Right lung (tissue), 5 donors: Measurements from ENCODE around the gene USP7. TPM values are rescaled to one million over a fixed set of nuclear protein-coding genes. Genes with fewer than 3 reads are reported as not detected.

Source experiments
- DNase-seq, 2 donors: peaks; one replicate each; pipeline ENCODE4 v3.0.0-alpha.2; 2013
- polyA plus RNA-seq, 5 donors: library from polyadenylated mRNA; unstranded; fragments of 120-200 nt; gene quantifications; one replicate each; pipeline versions ENCODE4 v1.2.1 to v1.2.3, GENCODE V29; 2013; ENCODE audit warnings: inconsistent platforms in 1 of 5, low replicate concordance in 1 of 5; ENCODE audit not compliant: insufficient read length in 5 of 5, insufficient read depth in 1 of 5

USP7 gene
- polyA plus RNA-seq, 5 donors = 97.9 to 145 (median 121) TPM

DNA sequence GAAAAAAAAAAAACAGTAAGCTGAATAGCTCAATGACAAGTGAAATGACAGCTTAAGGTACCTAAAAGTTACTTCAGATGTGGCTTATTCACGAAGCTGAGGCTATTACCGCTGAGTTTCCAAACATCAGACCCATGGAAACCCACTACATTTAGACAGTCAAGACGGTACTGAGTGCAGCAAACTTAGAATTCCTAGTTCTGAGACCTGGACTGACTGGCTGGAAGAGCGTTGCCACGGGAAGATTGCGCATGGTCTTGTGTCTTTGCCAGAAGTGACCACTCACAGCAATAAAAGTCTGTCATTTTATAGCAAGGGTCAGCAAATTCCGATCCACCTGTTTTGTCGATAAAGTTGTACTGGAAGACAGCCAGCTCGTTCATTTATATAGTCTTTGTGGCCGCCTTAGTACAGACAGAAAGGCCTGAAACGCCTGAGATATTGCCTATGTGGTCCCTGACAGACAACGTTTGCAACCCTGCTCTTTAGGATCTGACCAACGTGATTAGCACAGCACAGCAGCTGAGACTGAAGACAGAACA lies 62.3 kb downstream of the USP7 start:
- DNase-seq = no peak

DNA sequence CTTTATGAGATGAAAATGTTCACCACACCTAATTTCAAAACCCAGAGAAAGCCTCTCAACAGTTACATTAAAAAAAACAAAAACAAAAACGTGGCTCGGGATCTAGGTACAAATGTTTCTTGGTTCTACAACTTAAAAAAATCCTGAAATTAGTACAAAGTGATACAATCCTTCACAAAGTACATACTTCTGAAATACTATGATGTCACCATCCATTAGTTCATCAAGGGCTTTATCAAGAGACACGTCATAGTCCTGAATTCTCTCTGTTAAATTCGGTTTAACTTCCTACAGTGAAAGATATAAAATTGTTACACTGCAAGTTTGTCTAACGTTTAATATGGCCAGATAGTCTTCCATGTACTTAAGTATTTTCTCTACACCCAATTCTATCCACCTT lies 63.4 kb downstream of the USP7 start:
- DNase-seq = no peak

DNA sequence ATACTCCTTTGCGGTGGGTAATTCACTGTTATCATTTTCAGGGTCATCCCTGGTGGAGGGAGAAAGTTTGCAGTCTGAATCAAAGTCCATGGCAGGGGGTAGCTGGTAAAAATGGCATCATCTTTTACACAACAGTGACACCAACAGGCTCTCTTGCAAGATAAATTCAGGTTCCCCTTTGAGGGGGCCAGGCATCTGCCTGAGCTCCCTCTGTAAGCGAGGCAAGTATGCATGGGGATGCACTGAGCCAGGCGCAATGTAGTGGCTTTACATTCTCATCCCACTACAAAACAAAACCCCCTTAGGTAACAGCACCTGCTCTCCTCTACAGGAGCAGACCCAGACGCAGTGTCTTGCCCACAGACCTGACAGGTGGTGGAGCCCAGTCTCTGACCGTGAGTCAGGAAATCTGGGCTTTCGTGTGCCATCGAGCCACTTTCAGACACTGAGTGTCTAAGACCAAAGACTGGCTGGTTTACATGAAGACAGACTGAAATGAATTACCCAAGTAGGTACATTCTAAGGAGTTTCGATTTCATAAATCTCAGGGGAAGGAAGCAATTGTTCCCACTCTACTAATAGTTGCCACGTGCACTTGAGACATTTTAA lies 63.9 kb downstream of the USP7 start:
- no peak for DNase-seq

DNA sequence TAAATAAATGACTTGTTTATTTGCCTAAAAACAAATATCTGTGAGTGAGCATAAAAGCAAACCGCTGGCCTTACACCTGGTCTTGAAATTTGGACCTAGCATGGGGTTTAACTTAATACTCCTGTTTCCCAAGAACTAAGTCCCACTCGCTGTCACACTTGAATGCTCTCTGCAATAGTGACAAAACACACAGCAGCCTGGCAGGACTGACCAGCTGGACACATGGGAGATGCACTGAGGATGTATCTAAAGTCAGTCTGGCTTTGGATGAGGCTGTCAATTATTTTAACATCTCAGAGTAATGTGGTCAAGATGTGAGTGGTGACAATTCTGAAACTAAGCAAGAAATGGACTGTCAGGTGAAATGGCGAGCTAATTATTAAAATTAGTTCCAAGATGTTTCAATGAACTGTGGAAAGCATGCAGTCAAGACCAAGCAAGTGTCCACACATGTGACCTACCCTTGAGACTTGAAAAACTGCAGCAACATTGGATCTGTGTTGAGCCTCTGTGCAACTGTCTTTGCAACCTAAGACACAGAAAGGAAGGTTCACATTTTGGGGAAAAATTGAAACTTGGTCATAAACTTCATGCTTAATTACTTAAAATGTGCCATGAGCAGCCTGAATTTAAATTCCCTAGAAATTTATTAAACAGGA lies 64.9 kb downstream of the USP7 start:
- DNase-seq = no peak

DNA sequence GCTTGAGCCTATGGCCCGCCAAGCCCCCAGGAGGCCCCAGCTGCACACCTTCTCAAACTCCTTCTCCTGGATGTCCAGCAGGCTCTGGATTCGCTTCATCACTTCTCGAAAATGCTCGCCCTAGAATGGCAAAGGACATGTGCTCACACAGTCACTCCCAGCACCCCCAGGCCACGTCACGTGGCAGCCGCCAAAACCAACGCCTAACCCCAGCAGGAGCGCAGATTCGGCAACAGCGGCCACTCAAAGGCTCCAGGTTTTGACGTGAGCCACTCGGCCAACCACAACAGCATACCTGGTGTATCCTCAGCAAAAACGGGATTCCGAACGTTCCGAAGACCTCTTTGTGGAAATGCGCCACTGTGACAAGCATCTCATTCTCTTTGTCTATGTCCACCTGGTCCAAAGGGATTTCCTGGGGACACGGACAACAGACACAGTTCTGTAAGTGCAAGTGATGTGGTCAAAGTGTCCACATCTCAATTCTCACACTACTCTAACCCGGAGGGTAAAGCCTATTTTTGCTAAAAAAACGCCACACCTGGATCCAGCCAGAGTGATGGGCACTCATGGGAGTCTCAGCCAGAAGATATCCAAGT lies 68.9 kb downstream of the USP7 start:
- no peak for DNase-seq

DNA sequence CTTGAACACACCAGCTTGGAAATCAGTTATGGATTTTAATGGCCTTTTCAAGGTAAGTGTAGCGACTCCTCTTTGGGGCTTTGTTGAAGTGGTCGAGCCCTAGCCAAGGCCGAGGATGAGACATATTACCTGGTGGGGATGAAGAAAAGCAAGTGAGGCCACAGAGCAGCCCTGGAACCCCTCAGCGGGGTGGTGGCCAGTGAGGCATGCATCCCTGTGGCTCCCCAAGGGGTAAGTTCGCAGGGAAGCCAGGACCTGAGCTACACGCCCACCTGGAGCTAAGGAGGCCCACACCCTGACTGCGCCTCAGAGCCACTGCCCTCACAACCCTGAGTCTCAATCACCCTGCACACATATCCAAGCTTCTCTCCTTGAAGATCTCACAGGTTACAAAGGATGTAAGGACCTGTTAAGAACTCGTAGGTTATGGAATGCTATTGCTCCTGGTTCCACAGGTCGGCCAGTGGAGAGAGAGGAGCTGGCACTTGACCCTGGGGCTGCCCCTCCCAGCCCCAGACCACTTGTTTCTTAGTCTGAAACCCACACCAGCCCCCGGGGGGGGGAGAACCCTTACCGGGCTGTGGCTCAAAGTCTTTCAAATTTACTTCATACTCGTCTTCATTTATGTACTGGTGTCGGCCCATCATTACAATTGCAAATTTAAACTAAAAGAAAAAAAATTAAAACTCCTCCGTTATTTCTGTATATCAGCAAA lies 69.6 kb downstream of the USP7 start:
- no peak for DNase-seq

DNA sequence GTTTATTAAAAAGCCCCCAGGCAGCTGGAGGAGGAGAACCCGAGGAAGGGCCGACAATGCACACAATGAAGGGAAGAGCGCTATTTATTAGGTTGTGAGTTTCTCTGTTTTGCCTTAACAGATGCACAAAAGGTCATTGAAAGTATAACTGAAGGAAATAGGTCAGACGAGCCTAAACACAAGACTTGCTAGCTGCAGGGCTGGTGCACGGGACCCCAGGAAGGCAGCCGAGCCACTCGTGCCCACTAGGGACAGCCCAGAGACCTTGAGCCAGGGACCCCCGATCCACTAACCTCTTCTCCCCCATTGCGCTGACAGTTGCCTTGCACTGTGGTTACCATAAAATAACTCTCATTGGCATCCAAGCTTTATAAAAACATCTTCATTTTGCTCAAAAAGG lies 70.3 kb downstream of the USP7 start:
- no peak for DNase-seq

DNA sequence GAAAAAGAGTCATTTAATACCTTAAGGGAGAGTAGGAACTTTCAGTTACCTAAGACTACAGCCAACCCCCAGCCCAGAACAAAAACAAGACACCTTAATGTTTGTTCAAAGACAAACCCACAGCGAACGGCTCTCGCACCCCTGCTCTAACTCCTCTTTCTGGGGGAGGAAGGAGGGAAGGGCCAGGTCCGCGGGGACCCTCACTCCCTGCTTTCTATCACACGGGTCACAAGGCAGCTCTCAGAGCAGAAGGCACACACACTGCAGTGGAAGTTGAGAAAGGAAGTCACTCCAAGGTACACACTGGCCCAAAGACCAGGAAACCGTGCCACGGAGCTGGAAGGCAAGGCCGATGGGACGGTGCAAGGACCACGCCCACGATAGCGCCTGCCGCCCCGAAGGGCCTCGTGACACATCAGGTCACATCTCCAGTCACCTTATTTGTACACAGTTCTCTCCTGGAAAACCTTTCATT lies 71.6 kb downstream of the USP7 start:
- DNase-seq = no peak

DNA sequence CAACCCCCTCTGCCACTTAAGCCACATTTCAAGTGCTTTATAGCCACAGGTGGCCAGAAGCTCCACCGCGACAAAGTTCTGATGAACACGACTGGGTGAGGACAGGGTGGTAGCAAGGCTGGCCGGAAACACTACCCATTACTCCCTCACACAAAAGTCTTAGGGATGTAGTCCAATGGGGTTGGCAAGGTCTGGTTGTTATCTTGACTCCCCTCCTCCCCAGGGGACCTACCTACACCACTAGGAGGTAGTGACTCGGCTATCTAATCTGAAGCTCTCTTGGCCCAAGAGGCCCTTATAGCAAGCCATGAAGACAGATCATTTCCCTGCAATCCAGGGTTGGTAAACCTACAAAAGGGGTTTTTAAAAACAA lies 73.2 kb downstream of the USP7 start:
- no peak for DNase-seq

DNA sequence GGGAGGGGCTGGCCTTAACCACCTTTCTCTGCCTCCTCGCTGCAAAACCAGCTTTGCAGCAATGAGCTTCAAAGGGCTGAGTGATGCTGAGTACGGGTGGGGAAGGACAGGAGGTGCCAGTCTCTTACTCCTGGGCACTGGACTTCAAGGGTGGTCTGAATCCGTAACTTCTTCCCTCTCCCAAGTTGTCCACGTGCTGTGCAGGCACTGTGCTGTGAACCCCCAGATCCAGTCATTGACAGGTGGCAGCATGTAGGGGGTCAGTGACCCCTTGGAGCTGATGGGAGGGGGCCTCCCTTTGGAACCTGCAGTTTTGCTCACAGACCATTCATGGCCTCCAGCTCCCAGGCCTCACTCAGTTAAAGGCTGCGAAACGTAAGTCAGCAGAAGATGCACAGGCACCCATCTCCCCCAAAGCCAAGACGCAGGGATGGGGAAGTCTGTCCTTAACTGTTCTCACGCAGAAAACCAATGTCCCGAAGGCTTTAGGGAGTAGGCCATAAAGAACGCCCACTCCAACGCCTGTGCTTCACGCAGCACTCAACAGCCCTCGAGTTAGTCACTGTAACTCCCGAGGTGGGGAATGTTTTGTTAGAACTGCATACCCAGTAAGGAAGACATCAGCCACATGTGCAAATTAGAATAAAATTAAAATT lies 73.7 kb downstream of the USP7 start:
- DNase-seq = no peak

DNA sequence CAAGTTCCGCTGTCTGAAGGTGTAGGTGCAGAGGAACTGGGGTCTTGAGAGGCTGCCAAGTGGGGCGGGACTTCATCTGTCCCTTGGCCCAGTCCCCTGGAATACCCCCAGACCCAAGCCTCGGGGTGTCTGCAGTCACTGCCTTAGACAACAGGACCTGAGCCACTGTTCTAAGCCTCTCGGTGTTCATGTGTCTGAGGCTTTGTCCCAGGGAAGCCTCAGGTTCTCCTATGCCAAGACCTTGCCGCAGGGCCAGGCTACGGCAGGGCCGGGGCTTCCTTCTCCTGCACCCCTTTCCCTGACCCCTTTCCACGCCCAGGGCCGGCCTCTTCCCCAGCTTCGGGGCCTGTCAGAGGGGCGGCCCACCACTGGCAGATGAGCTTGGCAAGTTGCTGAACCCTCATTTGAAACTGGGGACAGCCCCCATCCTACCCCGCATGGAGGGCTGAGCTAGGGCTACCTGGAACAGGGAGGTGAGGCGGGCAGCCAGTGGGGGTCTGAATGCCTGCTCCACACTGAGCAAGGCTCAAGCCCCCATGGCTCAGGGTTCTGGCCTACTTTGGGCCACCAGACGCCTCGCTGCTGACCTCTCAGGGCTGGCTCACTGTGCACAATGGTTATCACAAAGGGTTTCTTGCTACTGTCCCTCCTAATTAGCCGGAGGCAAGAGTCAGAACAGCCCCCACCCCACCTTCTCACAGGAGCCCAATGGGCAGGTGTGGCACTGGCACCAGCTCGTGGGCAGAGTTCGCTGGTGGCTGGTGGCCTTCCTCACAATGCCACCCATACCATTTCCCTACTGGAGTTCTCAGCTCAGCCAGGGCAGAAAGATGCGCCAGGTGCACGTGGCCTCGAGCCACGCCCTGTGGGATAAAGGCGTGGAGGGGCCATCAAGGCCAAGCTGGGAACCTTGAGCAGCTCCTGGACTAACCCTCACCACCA lies 74.5 kb downstream of the USP7 start:
- DNase-seq = no peak

DNA sequence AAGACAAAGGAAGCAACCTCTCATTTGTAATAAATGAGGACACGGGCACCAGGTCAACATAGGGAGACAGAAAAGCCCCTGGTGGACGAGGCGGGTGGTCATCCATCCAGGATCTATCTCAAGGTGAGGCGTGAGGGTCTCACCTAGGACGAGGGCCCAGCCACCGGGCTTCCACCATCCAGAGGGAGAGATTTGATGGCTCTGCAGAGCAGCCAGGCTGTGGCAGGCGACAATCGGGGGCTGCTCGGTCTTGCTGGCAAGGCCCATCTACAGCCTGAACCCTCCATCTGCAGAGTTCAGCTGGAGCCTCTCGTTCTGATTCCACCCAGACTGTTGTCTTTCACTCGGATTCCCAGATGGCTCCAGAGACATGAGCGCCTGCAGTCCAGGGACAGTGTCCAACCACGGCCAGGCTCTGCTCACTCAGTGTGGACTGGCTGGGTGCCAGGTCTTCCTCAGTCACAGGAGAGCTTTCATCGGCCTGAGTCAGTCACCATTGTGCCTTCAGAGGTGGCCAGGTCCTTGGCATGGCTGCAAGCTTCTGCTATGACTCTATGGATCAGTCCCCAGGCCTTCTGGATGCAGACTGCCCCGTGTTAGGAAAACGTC lies 75.7 kb downstream of the USP7 start:
- DNase-seq = no peak

DNA sequence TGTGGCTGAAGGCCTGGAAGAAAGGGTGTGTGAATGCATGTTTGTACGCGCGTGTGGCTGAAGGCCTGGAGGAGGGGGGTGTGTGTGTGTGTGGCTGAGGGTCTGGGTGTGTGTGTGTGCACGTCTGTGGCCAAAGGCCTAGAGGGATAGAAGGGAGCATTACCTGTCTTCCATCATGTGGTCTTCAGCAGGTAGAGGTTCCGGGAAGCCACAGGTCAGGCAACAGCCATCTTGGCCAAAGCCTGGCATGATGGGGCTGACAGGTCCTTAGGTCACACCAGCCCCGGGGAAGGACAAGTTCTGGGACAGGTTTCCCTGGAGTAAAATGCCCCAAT lies 76.3 kb downstream of the USP7 start:
- no peak for DNase-seq

DNA sequence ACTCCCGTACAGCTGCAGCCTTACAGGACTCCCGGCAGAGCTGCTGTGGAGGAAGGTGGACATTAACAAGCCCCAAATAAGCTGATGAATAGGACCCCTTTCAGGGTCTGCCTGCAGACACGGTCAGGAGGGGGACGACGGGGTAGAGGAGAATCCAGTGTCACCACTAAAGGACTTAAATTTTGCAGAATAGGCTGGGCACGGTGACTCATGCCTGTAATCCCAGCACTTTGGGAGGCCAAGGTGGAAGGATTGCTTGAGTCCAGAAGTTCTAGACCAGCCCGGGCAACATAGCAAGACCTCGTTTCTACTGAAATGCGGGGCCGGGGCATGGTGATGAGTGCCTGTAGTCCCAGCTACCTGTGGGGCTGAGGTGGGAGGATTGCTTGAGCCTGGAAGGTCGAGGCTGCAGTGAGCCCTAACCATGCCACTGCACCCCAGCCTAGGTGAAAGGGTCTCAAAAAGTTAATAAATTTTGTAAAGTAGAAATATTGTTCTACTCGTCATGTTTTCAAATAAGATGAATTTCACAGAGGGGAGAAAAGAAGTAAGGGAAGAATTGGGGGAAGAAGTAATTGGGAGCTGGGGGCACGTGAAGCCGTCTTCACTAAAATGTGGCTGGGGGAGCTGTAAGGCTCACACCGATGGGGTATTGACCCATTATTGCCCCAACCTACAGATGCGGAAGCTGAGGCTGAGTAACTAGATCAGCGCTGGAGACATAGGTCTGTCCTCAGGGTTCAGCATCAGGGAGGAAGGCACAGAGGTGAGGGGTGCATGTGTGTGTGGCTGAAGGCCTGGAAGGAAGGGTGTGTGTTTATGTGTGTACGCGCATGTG lies 76.9 kb downstream of the USP7 start:
- DNase-seq = no peak

DNA sequence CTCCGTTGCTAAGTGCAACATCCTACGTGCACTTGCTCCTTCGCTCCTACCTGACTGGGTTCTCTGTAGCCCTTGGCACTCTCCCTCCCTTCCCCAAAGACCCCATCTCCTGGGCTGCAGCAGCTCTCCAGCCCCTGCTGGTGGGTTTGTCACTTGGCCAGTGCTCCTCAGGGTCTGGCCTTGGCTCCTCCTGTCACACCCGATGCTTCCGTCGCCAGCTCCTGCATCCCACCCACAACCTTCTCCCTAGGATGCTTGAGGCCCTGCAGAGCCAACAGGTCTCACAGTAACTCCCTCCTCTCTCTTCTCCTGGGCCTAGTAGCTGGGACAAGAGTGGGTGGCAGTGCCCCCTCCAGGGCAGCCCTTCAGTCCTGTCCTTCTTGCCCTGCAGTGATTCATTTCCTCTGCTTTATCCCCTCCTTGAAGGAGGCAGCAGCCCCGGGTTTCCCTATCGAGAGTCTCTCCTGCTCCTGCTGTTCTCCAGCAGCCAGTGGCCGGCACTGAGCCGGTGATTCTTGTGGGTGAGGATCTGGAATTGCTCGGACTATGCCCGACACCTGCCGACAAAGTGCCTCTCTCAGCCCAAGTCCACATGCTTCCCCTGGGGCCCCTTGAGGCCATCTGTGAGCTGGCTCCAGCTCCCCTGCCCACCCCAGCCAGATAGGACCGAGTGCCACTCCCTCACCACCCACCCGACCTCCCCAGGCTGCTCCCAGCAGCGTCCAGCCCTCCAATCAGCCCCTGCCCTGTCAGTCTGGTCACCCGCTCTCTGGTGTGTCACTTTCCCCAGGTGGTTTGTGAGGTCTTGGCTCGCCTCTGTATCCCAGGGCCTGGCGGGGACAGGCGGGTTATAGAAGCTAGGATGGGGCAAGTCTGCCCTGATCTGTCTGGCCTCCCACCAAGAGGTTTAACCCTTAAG lies 77.8 kb downstream of the USP7 start:
- no peak for DNase-seq

DNA sequence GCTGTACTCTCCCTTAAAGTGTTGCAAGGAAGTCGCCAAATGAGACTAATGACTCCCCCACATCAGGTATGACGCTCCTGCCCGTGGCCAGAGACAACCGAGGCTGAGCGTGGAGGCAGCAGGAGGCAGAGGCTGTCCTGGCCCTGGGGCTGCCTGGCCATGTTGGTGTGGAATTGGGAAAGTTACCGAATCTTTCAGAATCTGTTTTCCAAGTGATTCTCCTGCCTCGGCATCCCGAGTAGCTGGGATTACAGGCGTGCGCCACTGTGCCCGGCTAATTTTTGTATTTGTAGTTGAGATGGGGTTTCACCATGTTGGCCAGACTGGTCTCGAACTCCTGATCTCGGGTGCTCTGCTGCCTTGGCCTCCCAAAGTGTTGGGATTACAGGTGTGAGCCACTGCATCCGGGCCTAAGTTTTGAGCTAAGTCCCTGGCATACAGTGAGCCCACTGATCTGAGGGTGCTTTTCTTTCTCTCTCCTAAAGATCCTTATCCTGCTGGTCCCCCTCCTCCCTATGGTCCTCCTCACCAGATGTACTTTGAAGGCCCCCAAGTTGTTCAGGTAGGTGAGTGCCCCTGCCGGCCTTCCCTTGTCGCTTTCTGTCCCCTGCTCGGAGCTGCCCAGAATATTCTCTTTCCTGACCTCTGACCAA lies 80.9 kb downstream of the USP7 start:
- no peak for DNase-seq

DNA sequence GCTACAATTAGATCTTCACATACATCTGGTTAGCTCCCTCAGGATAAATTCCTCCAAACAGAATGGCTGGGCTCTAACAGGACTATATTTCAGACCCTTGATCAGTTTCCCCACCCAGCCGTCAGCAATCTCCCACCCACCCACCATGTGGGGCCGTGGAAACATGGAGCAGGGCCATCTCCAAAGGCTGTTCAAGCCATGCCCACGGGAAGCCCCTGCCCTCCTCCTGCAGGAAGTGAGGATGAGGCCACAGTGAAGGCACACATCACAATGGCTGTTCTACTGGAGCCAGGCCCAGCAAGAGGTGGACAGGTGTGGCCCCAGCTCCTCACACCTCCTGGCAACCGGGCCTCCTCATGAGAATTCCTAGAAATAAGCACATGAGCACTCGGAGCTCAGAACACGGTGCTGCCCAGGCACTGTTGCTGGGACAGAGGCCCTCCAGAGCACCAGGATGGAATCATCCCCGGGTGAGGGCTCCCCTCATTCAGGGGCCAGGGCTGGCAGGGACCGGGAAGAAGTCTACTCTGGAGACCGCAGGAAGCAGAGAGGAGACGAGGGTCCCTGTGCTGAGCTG lies 81.6 kb downstream of the USP7 start, which contains the start of gene LITAFD:
Gene LITAFD, plus strand, starts transcription at position 311 of the 577 bp plus-strand sequence. CDS start 2,005 bp downstream, outside the sequence.
- DNase-seq = no peak
